HepG2 (cell line): ENCODE measurements around the gene NAA16. TPM values are rescaled to one million over a fixed set of nuclear protein-coding genes. Genes with fewer than 3 reads are reported as not detected.

Source experiments
- CBFB ChIP-seq: sonication (generic); formaldehyde crosslinking; IDR thresholded peaks from 2 replicates; pipeline ENCODE4 v1.4.0; 2020; ENCODE audit warnings: missing genetic modification reagents
- GTF3A ChIP-seq: sonication (generic); formaldehyde crosslinking; conservative IDR thresholded peaks from 2 replicates; pipeline ENCODE4 v1.4.0; 2020; ENCODE audit warnings: mild to moderate bottlenecking, missing genetic modification reagents
- HDAC1 ChIP-seq: sonication (generic); formaldehyde crosslinking; IDR thresholded peaks from 2 replicates; pipeline ENCODE4 v1.5.1; 2020; ENCODE audit warnings: mild to moderate bottlenecking, missing genetic modification reagents
- HNRNPL ChIP-seq: fragments of 200-400 bp; formaldehyde crosslinking; IDR thresholded peaks from 2 replicates; pipeline ENCODE4 v1.6.1; 2017; ENCODE audit warnings: mild to moderate bottlenecking, low read depth, low read length
- MED13 ChIP-seq: sonication (generic); formaldehyde crosslinking; IDR thresholded peaks from 2 replicates; pipeline ENCODE4 v1.5.0; 2020; ENCODE audit warnings: missing genetic modification reagents
- PAX8 ChIP-seq: sonication (generic); formaldehyde crosslinking; IDR thresholded peaks from 2 replicates; pipeline ENCODE4 v1.8.0; 2022; ENCODE audit warnings: mild to moderate bottlenecking, missing genetic modification reagents, borderline replicate concordance
- PHF21A ChIP-seq: sonication (generic); formaldehyde crosslinking; IDR thresholded peaks from 2 replicates; pipeline ENCODE4 v1.5.0; 2020; ENCODE audit warnings: mild to moderate bottlenecking, missing genetic modification reagents
- POLR2AphosphoS2 ChIP-seq: IDR thresholded peaks from 2 replicates; pipeline ENCODE4 v1.6.1; 2011; ENCODE audit warnings: low read depth, low read length, improper control_type of control experiment
- RARA ChIP-seq: IDR thresholded peaks from 2 replicates; pipeline ENCODE4 v1.6.1; 2016; ENCODE audit warnings: missing genetic modification reagents, missing compliant biosample characterization
- RBM39 ChIP-seq: fragments of 200-400 bp; formaldehyde crosslinking; IDR thresholded peaks from one replicate; pipeline ENCODE4 v1.6.1; 2018; ENCODE audit warnings: antibody characterized with exemption, mild to moderate bottlenecking, low read depth, low read length; ENCODE audit not compliant: poor library complexity, severe bottlenecking
- REXO4 ChIP-seq: sonication (generic); formaldehyde crosslinking; IDR thresholded peaks from 2 replicates; pipeline ENCODE4 v1.8.0; 2022; ENCODE audit warnings: missing genetic modification reagents, mild to moderate bottlenecking, borderline replicate concordance
- RFXAP ChIP-seq: sonication (generic); formaldehyde crosslinking; IDR thresholded peaks from 2 replicates; pipeline ENCODE4 v1.4.0; 2020; ENCODE audit warnings: missing genetic modification reagents, borderline replicate concordance
- SMARCC2 ChIP-seq: fragments of 450-650 bp; IDR thresholded peaks from 2 replicates; pipeline ENCODE4 v1.6.1; 2017; ENCODE audit warnings: antibody characterized with exemption, mild to moderate bottlenecking
- TBX3 ChIP-seq: fragments of 450-650 bp; IDR thresholded peaks from 2 replicates; pipeline ENCODE4 v1.6.1; 2017; ENCODE audit warnings: antibody characterized with exemption, mild to moderate bottlenecking, inconsistent platforms, borderline replicate concordance
- XRCC5 ChIP-seq: fragments of 200-400 bp; formaldehyde crosslinking; optimal IDR thresholded peaks from 2 replicates; pipeline ENCODE3; 2017; ENCODE audit warnings: mild to moderate bottlenecking, low read length
- ZNF317 ChIP-seq: sonication (generic); formaldehyde crosslinking; IDR thresholded peaks from 2 replicates; pipeline ENCODE4 v1.5.0; 2020; ENCODE audit warnings: mild to moderate bottlenecking, missing genetic modification reagents
- ZSCAN21 ChIP-seq: sonication (generic); formaldehyde crosslinking; IDR thresholded peaks from 2 replicates; pipeline ENCODE4 v1.8.0; 2022; ENCODE audit warnings: mild to moderate bottlenecking, missing genetic modification reagents, moderate library complexity, borderline replicate concordance
- polyA plus RNA-seq, 8 experiments: library from polyadenylated mRNA; depleted of rRNA in 3 of 8; stranded (reverse) in 7 of 8; unstranded in 1 of 8; fragments of >200 nt; fragmentation: Illumina TruSeq in 4 of 8; extraction: Trizol in 4 of 8; gene quantifications; 2 replicates each; pipeline versions ENCODE4 v1.2.1 to v1.2.3, GENCODE V29; 2011 to 2016; ENCODE audit warnings: low read depth in 4 of 8, missing spikeins in 1 of 8, mixed read lengths in 1 of 8; ENCODE audit not compliant: insufficient read depth in 1 of 8
- total RNA-seq, 5 experiments: library from RNA; depleted of rRNA; stranded (reverse); fragments of >200 nt; fragmentation: Illumina TruSeq; extraction: Trizol; gene quantifications; 2 replicates each; pipeline ENCODE4 v1.2.3, GENCODE V29; 2016; ENCODE audit warnings: low read depth in 1 of 5
- TF ChIP-seq, protein P1 (sequence below): conservative IDR thresholded peaks from 2 replicates; pipeline ENCODE4 v1.6.1; 2018; ENCODE audit warnings: missing genetic modification reagents
- TF ChIP-seq, protein P2 (sequence below): IDR thresholded peaks from 2 replicates; pipeline ENCODE4 v1.6.1; 2016
- TF ChIP-seq, protein P3 (sequence below): sonication (generic); formaldehyde crosslinking; IDR thresholded peaks from 2 replicates; pipeline ENCODE4 v1.4.0; 2020; ENCODE audit warnings: mild to moderate bottlenecking, missing genetic modification reagents
- TF ChIP-seq, protein P4 (sequence below): IDR thresholded peaks from 2 replicates; pipeline ENCODE4 v1.6.1; 2016
- TF ChIP-seq, protein P5 (sequence below): fragments of 450-650 bp; IDR thresholded peaks from 2 replicates; pipeline ENCODE4 v1.6.1; 2017
- TF ChIP-seq, protein P6 (sequence below): sonication (generic); formaldehyde crosslinking; IDR thresholded peaks from 2 replicates; pipeline ENCODE4 v1.4.0; 2020; ENCODE audit warnings: missing genetic modification reagents
- TF ChIP-seq, protein P7 (sequence below): sonication (generic); formaldehyde crosslinking; IDR thresholded peaks from 2 replicates; pipeline ENCODE4 v1.8.0; 2022; ENCODE audit warnings: mild to moderate bottlenecking, missing genetic modification reagents

Gene NAA16
- total and polyA plus RNA-seq, 2 of the 13 experiments (the other 11 are each of a cell fraction or from before 2014, with no cell fraction given) = 9.2 to 15.1 TPM

DNA sequence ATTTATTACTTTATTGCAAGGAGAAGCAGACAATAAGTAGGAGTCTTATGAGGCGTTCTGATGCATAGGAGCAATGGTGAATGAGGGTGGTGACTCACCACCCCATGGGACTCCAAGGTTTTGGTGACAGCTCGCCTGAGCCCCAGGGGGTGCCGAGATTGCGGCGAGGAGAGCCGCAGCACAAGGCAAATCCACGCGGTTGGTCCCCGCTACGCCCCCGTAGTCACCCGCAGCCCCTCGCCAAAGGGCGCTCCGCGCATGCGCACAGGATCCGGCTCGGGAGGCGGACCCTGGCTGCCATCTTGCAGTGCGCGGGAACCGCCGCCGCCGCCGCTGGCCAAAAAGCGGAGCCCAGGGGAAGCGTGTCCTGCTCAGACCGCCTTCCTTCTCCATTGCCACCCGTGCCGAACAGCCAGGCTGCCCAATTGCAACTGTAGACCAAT lies at the start of gene NAA16 (continued):
- peak; percentile 59 for TF ChIP-seq ZSCAN21 (CRISPR knock-in tag)
- TF ChIP-seq, protein P1, sequence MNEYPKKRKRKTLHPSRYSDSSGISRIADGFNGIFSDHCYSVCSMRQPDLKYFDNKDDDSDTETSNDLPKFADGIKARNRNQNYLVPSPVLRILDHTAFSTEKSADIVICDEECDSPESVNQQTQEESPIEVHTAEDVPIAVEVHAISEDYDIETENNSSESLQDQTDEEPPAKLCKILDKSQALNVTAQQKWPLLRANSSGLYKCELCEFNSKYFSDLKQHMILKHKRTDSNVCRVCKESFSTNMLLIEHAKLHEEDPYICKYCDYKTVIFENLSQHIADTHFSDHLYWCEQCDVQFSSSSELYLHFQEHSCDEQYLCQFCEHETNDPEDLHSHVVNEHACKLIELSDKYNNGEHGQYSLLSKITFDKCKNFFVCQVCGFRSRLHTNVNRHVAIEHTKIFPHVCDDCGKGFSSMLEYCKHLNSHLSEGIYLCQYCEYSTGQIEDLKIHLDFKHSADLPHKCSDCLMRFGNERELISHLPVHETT (CRISPR knock-in tag) = no peak
- TF ChIP-seq RBM39 = peak; percentile 31
- no peak for TF ChIP-seq PAX8
- no peak for TF ChIP-seq HNRNPL
- peak; percentile 14; the same call in 1 of the 2 replicates for TF ChIP-seq PHF21A (CRISPR knock-in tag)
- no peak for TF ChIP-seq TBX3
- TF ChIP-seq, protein P2, sequence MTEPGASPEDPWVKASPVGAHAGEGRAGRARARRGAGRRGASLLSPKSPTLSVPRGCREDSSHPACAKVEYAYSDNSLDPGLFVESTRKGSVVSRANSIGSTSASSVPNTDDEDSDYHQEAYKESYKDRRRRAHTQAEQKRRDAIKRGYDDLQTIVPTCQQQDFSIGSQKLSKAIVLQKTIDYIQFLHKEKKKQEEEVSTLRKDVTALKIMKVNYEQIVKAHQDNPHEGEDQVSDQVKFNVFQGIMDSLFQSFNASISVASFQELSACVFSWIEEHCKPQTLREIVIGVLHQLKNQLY (CRISPR knock-in tag) = no peak
- peak; percentile 21; the same call in 1 of the 2 replicates for TF ChIP-seq RFXAP (CRISPR knock-in tag)
- TF ChIP-seq, protein P3, sequence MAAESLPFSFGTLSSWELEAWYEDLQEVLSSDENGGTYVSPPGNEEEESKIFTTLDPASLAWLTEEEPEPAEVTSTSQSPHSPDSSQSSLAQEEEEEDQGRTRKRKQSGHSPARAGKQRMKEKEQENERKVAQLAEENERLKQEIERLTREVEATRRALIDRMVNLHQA (CRISPR knock-in tag) = no peak
- peak; percentile 33 for TF ChIP-seq XRCC5
- no peak; the same call in 1 of the 2 replicates for TF ChIP-seq HDAC1 (CRISPR knock-in tag)
- TF ChIP-seq ZNF317 (CRISPR knock-in tag) = no peak
- TF ChIP-seq, protein P4, sequence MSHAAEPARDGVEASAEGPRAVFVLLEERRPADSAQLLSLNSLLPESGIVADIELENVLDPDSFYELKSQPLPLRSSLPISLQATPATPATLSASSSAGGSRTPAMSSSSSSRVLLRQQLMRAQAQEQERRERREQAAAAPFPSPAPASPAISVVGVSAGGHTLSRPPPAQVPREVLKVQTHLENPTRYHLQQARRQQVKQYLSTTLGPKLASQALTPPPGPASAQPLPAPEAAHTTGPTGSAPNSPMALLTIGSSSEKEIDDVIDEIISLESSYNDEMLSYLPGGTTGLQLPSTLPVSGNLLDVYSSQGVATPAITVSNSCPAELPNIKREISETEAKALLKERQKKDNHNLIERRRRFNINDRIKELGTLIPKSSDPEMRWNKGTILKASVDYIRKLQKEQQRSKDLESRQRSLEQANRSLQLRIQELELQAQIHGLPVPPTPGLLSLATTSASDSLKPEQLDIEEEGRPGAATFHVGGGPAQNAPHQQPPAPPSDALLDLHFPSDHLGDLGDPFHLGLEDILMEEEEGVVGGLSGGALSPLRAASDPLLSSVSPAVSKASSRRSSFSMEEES = no peak
- TF ChIP-seq, protein P5, sequence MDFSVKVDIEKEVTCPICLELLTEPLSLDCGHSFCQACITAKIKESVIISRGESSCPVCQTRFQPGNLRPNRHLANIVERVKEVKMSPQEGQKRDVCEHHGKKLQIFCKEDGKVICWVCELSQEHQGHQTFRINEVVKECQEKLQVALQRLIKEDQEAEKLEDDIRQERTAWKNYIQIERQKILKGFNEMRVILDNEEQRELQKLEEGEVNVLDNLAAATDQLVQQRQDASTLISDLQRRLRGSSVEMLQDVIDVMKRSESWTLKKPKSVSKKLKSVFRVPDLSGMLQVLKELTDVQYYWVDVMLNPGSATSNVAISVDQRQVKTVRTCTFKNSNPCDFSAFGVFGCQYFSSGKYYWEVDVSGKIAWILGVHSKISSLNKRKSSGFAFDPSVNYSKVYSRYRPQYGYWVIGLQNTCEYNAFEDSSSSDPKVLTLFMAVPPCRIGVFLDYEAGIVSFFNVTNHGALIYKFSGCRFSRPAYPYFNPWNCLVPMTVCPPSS = no peak
- TF ChIP-seq SMARCC2 = no peak
- TF ChIP-seq MED13 = peak; percentile 73
- TF ChIP-seq CBFB (CRISPR knock-in tag) = peak; percentile 64; the same call in 1 of the 2 replicates
- no peak for TF ChIP-seq POLR2AphosphoS2
- TF ChIP-seq, protein P6, sequence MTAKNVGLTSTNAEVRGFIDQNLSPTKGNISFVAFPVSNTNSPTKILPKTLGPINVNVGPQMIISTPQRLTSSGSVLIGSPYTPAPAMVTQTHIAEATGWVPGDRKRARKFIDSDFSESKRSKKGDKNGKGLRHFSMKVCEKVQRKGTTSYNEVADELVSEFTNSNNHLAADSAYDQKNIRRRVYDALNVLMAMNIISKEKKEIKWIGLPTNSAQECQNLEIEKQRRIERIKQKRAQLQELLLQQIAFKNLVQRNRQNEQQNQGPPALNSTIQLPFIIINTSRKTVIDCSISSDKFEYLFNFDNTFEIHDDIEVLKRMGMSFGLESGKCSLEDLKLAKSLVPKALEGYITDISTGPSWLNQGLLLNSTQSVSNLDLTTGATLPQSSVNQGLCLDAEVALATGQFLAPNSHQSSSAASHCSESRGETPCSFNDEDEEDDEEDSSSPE (CRISPR knock-in tag) = peak; percentile 86
- no peak for TF ChIP-seq REXO4 (CRISPR knock-in tag)
- no peak for TF ChIP-seq RARA (CRISPR knock-in tag)
- TF ChIP-seq GTF3A (CRISPR knock-in tag) = no peak
- TF ChIP-seq, protein P7, sequence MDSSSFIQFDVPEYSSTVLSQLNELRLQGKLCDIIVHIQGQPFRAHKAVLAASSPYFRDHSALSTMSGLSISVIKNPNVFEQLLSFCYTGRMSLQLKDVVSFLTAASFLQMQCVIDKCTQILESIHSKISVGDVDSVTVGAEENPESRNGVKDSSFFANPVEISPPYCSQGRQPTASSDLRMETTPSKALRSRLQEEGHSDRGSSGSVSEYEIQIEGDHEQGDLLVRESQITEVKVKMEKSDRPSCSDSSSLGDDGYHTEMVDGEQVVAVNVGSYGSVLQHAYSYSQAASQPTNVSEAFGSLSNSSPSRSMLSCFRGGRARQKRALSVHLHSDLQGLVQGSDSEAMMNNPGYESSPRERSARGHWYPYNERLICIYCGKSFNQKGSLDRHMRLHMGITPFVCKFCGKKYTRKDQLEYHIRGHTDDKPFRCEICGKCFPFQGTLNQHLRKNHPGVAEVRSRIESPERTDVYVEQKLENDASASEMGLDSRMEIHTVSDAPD (CRISPR knock-in tag) = no peak
